Measurements from ENCODE around the gene DISP3. TPM values are rescaled to one million over a fixed set of nuclear protein-coding genes. Genes with fewer than 3 reads are reported as not detected.

Gene DISP3
- polyA plus RNA-seq, 1 experiment: 0.02 TPM

DNA sequence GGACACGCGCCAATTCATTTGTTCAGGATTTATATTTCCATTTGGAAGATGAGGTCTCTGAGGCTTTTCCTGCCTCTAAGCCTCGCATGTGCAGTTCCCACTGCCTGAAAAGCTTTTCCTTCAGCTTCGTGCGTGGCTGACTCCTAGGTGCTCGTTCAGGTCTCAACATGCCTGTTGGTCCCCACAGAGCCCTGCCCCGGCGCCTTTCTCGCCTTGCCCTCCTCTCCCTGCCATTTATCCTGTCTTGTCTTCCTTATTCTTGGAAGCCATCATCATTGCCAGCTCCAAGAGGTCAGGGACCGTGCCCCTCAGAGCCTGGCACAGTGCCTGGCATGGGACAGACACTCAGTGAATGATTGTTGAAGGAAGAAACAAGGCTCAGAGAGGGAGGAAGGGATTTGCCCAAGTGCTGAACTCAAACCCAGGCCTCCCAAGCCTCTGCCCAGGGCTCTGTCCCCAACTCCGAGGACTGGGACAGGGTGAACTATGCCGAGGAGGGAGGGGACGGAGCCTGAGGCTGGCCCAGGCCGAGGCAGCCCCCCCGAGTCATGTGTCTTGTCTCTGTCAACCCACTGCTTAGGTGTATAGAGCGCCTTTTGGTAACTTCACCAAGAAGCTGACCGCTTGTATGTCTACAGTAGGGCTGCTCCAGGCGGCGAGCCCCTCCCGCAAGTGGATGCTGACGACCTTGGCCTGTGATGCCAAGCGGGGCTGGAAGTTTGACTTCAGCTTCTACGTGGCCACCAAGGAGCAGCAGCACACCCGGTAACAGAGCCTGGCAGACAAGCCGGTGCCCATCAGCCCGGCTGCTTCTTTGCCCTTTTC lies 47.3 kb downstream of the DISP3 start:
- CTCF ChIA-PET: interaction anchor here (0.7 kb wide), 1 partner anchor 46 kb away, joined by 3 read pairs; no protein-coding TSS in a partner anchor
- Histone ChIP-seq H3K27ac (ENCODE audit: low read depth, low read length) (no peak overlapping the region), H3K9me3 (ENCODE audit: control insufficient read depth, insufficient read depth, low read length) (no peaks in the 10 kb centered on the region), H3K4me3 (ENCODE audit: low read depth, low read length) (no peak overlapping the region), H3K27me3 (ENCODE audit: control insufficient read depth, insufficient read depth, low read length) (no peaks in the 10 kb centered on the region)
- no peak for DNase-seq (ENCODE audit: low read depth, low spot score)
- TF ChIP-seq, protein P1, sequence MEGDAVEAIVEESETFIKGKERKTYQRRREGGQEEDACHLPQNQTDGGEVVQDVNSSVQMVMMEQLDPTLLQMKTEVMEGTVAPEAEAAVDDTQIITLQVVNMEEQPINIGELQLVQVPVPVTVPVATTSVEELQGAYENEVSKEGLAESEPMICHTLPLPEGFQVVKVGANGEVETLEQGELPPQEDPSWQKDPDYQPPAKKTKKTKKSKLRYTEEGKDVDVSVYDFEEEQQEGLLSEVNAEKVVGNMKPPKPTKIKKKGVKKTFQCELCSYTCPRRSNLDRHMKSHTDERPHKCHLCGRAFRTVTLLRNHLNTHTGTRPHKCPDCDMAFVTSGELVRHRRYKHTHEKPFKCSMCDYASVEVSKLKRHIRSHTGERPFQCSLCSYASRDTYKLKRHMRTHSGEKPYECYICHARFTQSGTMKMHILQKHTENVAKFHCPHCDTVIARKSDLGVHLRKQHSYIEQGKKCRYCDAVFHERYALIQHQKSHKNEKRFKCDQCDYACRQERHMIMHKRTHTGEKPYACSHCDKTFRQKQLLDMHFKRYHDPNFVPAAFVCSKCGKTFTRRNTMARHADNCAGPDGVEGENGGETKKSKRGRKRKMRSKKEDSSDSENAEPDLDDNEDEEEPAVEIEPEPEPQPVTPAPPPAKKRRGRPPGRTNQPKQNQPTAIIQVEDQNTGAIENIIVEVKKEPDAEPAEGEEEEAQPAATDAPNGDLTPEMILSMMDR (IDR thresholded peaks at IDR 0.05; ENCODE audit: low read depth, low read length): no peak
- POLR2A ChIA-PET: no interaction called here

- no peak for DNase-seq (ENCODE audit: low read depth, low spot score)
- Histone ChIP-seq H3K27me3 (ENCODE audit: control insufficient read depth, insufficient read depth, low read length) (no peaks in the 10 kb centered on the region), H3K27ac (ENCODE audit: low read depth, low read length) (no peak overlapping the region), H3K9me3 (ENCODE audit: control insufficient read depth, insufficient read depth, low read length) (no peaks in the 10 kb centered on the region), H3K4me3 (ENCODE audit: low read depth, low read length) (no peak overlapping the region)
- TF ChIP-seq, protein P1 (IDR thresholded peaks at IDR 0.05; ENCODE audit: low read depth, low read length): no peak
- ChIA-PET POLR2A (no interaction called here), CTCF (no interaction called here)
Measured at GRCh38 chr1:11527541-11528452, 48.8 kb downstream of the DISP3 start.

DNA sequence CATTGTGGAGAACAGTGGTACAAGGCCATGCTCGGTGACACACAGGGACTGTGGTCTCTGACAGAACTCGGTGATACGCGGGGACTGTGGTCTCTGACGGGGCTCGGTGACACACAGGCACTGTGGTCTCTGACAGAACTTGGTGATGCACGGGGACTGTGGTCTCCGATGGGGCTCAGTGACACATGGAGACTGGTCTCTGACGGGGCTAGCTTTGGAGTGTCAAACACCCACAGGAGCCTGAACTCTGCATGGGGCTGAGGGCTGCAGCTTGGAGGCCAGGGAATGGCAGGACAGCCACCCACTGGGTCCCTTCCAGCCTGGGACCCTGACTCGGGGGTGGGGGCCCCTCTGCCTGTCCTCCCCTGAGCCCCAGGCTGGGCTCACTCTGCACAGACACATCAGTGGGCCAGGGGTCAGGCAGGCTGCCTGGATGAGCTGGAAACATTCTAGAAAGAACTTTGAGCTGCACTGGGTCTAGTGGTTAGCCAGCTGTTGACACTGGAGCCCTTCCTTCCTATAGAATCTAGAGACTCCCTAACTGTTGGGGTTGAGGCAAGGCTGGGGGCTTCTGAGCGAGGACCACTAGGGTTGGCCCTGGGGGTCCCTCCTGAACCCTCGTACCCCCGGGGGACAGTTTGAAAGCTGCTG lies 49.8 kb downstream of the DISP3 start:
- ChIA-PET CTCF (no interaction called here), POLR2A (no interaction called here)
- DNase-seq (ENCODE audit: low read depth, low spot score): no peak
- no peaks in the 10 kb centered on the region for H3K27me3 ChIP-seq (ENCODE audit: control insufficient read depth, insufficient read depth, low read length)
- H3K27ac ChIP-seq (ENCODE audit: low read depth, low read length): no peak overlapping the region
- H3K4me3 ChIP-seq (ENCODE audit: low read depth, low read length): no peak overlapping the region
- TF ChIP-seq, protein P1 (IDR thresholded peaks at IDR 0.05; ENCODE audit: low read depth, low read length): no peak
- no peaks in the 10 kb centered on the region for H3K9me3 ChIP-seq (ENCODE audit: control insufficient read depth, insufficient read depth, low read length)

DNA sequence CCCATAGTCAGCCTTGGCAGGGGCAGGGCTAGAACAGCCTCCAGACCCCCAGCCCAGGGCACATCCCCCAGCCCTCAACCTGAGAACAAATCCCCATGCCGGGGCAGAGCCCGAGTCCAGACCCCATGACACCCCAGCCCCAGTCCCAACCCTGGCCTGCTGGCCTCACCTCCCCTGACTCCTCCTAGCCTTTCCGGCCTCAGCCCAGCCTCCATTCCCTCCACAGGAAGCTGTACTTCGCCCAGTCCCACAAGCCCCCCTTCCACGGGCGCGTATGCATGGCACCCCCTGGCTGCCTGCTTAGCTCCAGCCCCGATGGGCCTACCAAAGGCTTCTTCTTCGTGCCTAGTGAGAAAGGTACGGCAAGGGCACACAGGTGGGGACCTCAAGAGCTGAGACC lies 50.4 kb downstream of the DISP3 start:
- no peak overlapping the region for H3K4me3 ChIP-seq (ENCODE audit: low read depth, low read length)
- no peak for DNase-seq (ENCODE audit: low read depth, low spot score)
- no peaks in the 10 kb centered on the region for H3K27me3 ChIP-seq (ENCODE audit: control insufficient read depth, insufficient read depth, low read length)
- H3K27ac ChIP-seq (ENCODE audit: low read depth, low read length): no peak overlapping the region
- TF ChIP-seq, protein P1 (IDR thresholded peaks at IDR 0.05; ENCODE audit: low read depth, low read length): no peak
- ChIA-PET CTCF (no interaction called here), POLR2A (no interaction called here)
- no peaks in the 10 kb centered on the region; the same call in 1 of the 2 replicates for H3K9me3 ChIP-seq (ENCODE audit: control insufficient read depth, insufficient read depth, low read length)

Data from AG04450 (cell line).